ENCODE data around the gene SORCS2. TPM values are rescaled to one million over a fixed set of nuclear protein-coding genes. Genes with fewer than 3 reads are reported as not detected.

The SORCS2 gene
- total and polyA plus RNA-seq, 2 of the 8 experiments (the other 6 are each of a cell fraction or from before 2014, with no cell fraction given), result 0.36 to 1.8 TPM

DNA sequence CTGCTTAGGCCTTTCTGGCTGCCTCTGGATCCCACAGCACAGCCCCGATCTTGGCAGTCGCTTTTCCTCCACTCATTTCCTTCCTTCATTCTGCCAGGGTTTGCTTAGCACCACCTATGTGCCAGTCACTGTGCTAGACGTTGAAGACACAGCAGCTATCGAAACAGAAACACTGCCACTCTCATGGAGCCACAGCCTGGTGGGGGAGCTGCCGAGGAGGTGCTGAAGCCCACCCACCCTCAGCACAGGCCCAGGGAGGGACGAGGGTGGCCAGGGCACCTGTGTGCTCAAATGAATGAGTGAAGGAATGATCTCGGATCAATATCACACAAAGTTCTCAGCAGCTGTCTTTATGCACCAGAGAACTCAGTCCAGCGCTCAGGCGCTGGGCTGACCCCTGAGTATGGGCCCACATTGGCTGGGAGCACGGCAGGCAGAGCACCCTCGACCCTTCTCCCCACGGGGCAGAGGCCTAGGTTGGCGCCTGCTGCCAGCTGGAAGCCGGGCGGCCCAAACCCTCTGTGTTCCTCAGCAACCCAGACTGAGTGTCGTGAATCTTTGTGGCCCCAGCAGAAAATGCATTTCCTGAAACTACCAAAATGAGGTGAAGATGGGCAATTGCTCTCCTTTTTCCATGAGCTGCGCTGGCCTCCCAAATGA, 108.9 kb downstream of the SORCS2 start:
- Histone ChIP-seq H4K8ac (ENCODE audit: extremely low read depth, insufficient read depth, low read length) (peak overlapping the region; percentile 77; the same call in 1 of the 2 replicates), H2BK120ac (replicated peaks; ENCODE audit: low read depth, low read length) (no peak overlapping the region), H2AK5ac (ENCODE audit: low read depth, low read length) (no peak overlapping the region), H3K27ac (ENCODE audit: low read depth, low read length) (no peak overlapping the region), H3K4ac (replicated peaks; ENCODE audit: insufficient read length, low read depth, low read length) (no peak overlapping the region), H3K4me3 (ENCODE audit: extremely low read depth in 1 of 4, insufficient read depth in 2 of 4, low read depth in 3 of 4, low read length in 4 of 4) (no peak overlapping the region), H3K4me2 (ENCODE audit: insufficient read depth in 1 of 2, low read depth in 2 of 2, low read length in 2 of 2) (no peak overlapping the region), H4K20me1 (replicated peaks in 1 of 2; ENCODE audit: control insufficient read depth in 1 of 2, insufficient read depth in 2 of 2, low read length in 2 of 2) (peaks cover 0 to 1% of the 10 kb centered on the region in 2 experiments), H2BK15ac (ENCODE audit: low read length) (no peak overlapping the region), H3K9me3 (ENCODE audit: insufficient read depth in 2 of 2, low read depth in 1 of 2, low read length in 1 of 2) (no peaks in the 10 kb centered on the region), H3K79me1 (ENCODE audit: low read depth, low read length) (no peaks in the 10 kb centered on the region; the same call in 1 of the 2 replicates), H2BK5ac (ENCODE audit: low read depth, low read length) (no peak overlapping the region), H3K23me2 (ENCODE audit: low read depth, low read length) (no peaks in the 10 kb centered on the region), H3K4me1 (replicated peaks in 1 of 4; ENCODE audit: control insufficient read depth in 3 of 4, insufficient read depth in 4 of 4, low read length in 3 of 4) (peaks cover 0 to 5% (median 0%) of the 10 kb centered on the region in 4 experiments; a peak in 1 of 7 replicates), H3K36me3 (ENCODE audit: control insufficient read depth in 2 of 4, insufficient read depth in 4 of 4, low read length in 3 of 4) (no peaks in the 10 kb centered on the region), H3K14ac (ENCODE audit: insufficient read length) (no peak overlapping the region), H2BK12ac (ENCODE audit: low read depth, low read length) (no peak overlapping the region), H3K79me2 (ENCODE audit: control insufficient read depth in 1 of 2, insufficient read depth in 2 of 2, low read length in 2 of 2) (no peaks in the 10 kb centered on the region), H2BK20ac (ENCODE audit: low read length) (no peak overlapping the region), H2AFZ (ENCODE audit: low read length) (no peak overlapping the region), H3K27me3 (replicated peaks in 1 of 4; ENCODE audit: control insufficient read depth in 3 of 4, extremely low read depth in 1 of 4, insufficient read depth in 3 of 4, low read length in 3 of 4) (no peaks in the 10 kb centered on the region), H3K56ac (replicated peaks; ENCODE audit: insufficient read length, low read depth, low read length) (no peak overlapping the region), H3K9ac (replicated peaks in 1 of 4; ENCODE audit: extremely low read depth in 1 of 4, low read depth in 3 of 4, low read length in 3 of 4) (no peak overlapping the region), H4K91ac (replicated peaks; ENCODE audit: insufficient read length, low read length) (no peak overlapping the region), H4K5ac (ENCODE audit: insufficient read length, low read depth, low read length) (no peak overlapping the region), H3K18ac (ENCODE audit: extremely low read depth, low read length) (no peak overlapping the region), H3K23ac (ENCODE audit: insufficient read length) (no peak overlapping the region)
- TF ChIP-seq EZH2 (IDR thresholded peaks at IDR 0.05; ENCODE audit: low read depth, low read length, severe bottlenecking) (no peak), HDAC2 (IDR thresholded peaks at IDR 0.05; ENCODE audit: borderline replicate concordance in 1 of 2, low read depth in 2 of 2, low read length in 2 of 2) (no peak), USF2 (IDR thresholded peaks at IDR 0.05; ENCODE audit: low read length) (no peak), CHD1 (IDR thresholded peaks at IDR 0.05; ENCODE audit: low read depth, low read length) (no peak), CBX5 (IDR thresholded peaks at IDR 0.05; ENCODE audit: low read depth, low read length) (no peak), EP300 (IDR thresholded peaks at IDR 0.05; ENCODE audit: borderline replicate concordance in 1 of 2, low read depth in 2 of 2, low read length in 2 of 2) (no peak)
- ChIA-PET POLR2A (ENCODE audit: partially characterized antibody) (no interaction called here), CTCF (ENCODE audit: partially characterized antibody) (interaction anchor here (0.7 to 2.3 kb wide), 11 partner anchors 12 to 974 kb away, joined by 3 to 8 read pairs (median 4); no protein-coding TSS in a partner anchor)
- FAIRE-seq (no peak), DNase-seq (ENCODE audit: low read depth in 1 of 2, low spot score in 2 of 2) (no peak)
- WGBS, 2 experiments (ENCODE audit: extremely low coverage in 1 of 2, insufficient coverage in 1 of 2, insufficient read length in 1 of 2, insufficient replicate concordance in 2 of 2, low coverage in 1 of 2, low lambda C conversion rate in 2 of 2, missing lambda C conversion rate in 1 of 2), result 92% methylated on average over 16 of the region's 17 CpGs; no CpG with 5 or more reads in 1 of the 2 experiments
